Measurements from ENCODE around the gene EYS. TPM values are rescaled to one million over a fixed set of nuclear protein-coding genes. Genes with fewer than 3 reads are reported as not detected.

EYS gene
- total and polyA plus RNA-seq, 2 of the 13 experiments (the other 11 are each of a cell fraction or from before 2014, with no cell fraction given) = 0.04 to 0.07 TPM

GRCh38 chr6:64256483-64256882 is 1450.5 kb downstream of the EYS start:
- 26% methylated on average over 3 of the region's 3 CpGs for WGBS (ENCODE audit: low lambda C conversion rate)
- BruUV-seq (replicated peaks) = no TSS peak
- Histone ChIP-seq H4K20me1 (ENCODE audit: insufficient read depth, low read length) (no peaks in the 10 kb centered on the region), H3K36me3 (replicated peaks in 1 of 2; ENCODE audit: control insufficient read depth in 1 of 2, insufficient read depth in 2 of 2, low read length in 2 of 2) (no peaks in the 10 kb centered on the region), H3K79me2 (ENCODE audit: insufficient read depth, low read length) (no peaks in the 10 kb centered on the region), H3K27me3 (ENCODE audit: control insufficient read depth in 1 of 2, insufficient read depth in 2 of 2, low read length in 2 of 2) (no peaks in the 10 kb centered on the region), H3K4me2 (ENCODE audit: low read depth, low read length) (no peak overlapping the region), H3K4me3 (replicated peaks in 1 of 3; ENCODE audit: insufficient read depth in 1 of 3, low read depth in 2 of 3, low read length in 3 of 3) (no peak overlapping the region), H3K9ac (ENCODE audit: insufficient read depth, low read depth, low read length) (no peak overlapping the region), H2AFZ (ENCODE audit: low read length) (no peak overlapping the region), H3K9me3 (ENCODE audit: low read length) (no peaks in the 10 kb centered on the region), H3K4me1 (ENCODE audit: insufficient read depth, low read length) (peaks cover 21% of the 10 kb centered on the region), H3K27ac (ENCODE audit: extremely low read length, insufficient read depth, low read length) (no peak overlapping the region)
- intact Hi-C loops (cut with micrococcal nuclease; ENCODE audit: unreplicated experiment) = no loop called here
- ATAC-seq (no peak), FAIRE-seq (no peak), DNase-seq (ENCODE audit: low spot score) (no peak)
- POLR2A ChIA-PET = no interaction called here
- in situ Hi-C loops (cut with HindIII; ENCODE audit: extremely low pct_ligation_motif_present, low pct_unique_long_range_greater_than_20kb) = no loop called here
- CTCF ChIA-PET (ENCODE audit: low intra/inter-chr PET ratio, low total read pairs) = no interaction called here
- no peak for TF ChIP-seq SSRP1 (CRISPR knock-in tag; IDR thresholded peaks at IDR 0.05)
- TF ChIP-seq FOSL1 (CRISPR knock-in tag; IDR thresholded peaks at IDR 0.05; ENCODE audit: borderline replicate concordance) = no peak
- no peak for TF ChIP-seq ZNF784 (CRISPR knock-in tag; IDR thresholded peaks at IDR 0.05; ENCODE audit: borderline replicate concordance)
- no peak for TF ChIP-seq RBAK (CRISPR knock-in tag; IDR thresholded peaks at IDR 0.05)
- TF ChIP-seq ZNF138 (CRISPR knock-in tag; IDR thresholded peaks at IDR 0.05; ENCODE audit: low read depth) = no peak
- TF ChIP-seq ZNF777 (CRISPR knock-in tag; IDR thresholded peaks at IDR 0.05) = no peak
- no peak for TF ChIP-seq SAFB2 (CRISPR knock-in tag; IDR thresholded peaks at IDR 0.05; ENCODE audit: borderline replicate concordance, low read depth)
- TF ChIP-seq ZNF547 (CRISPR knock-in tag; IDR thresholded peaks at IDR 0.05) = no peak
- TF ChIP-seq KDM5B (CRISPR knock-in tag; IDR thresholded peaks at IDR 0.05; ENCODE audit: borderline replicate concordance) = no peak
- TF ChIP-seq, protein P1, sequence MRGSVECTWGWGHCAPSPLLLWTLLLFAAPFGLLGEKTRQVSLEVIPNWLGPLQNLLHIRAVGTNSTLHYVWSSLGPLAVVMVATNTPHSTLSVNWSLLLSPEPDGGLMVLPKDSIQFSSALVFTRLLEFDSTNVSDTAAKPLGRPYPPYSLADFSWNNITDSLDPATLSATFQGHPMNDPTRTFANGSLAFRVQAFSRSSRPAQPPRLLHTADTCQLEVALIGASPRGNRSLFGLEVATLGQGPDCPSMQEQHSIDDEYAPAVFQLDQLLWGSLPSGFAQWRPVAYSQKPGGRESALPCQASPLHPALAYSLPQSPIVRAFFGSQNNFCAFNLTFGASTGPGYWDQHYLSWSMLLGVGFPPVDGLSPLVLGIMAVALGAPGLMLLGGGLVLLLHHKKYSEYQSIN (CRISPR knock-in tag; IDR thresholded peaks at IDR 0.05; ENCODE audit: borderline replicate concordance) = no peak
- TF ChIP-seq CAMTA2 (CRISPR knock-in tag; IDR thresholded peaks at IDR 0.05; ENCODE audit: borderline replicate concordance) = no peak
- no peak for TF ChIP-seq ZNF510 (CRISPR knock-in tag; IDR thresholded peaks at IDR 0.05; ENCODE audit: low read depth)

All from HepG2 (cell line).